Measurements from ENCODE around the gene TBC1D23.

The TBC1D23 gene

DNA sequence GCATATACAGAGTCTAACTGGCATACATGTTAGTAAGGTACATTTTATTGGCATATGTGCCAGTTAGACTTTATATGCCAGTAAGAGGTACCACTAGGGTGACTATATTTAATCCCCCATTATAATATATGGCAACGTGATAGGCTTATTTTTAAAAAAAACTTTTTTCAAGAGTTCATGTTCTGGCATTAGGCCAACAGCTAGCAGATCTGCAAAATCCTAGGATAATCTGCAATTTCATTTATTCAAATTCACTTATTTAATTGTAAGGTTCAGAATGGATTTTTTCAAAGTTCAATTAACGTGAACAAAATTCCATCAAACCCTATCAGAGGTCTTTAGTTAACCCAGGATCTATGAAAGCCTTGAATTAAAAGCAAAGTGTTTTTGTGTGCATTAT lies 105.6 kb downstream of the TBC1D23 start:
- H3K36me3 ChIP-seq (ENCODE audit: insufficient read depth, low read length), result peaks cover 93% of the 10 kb centered on the region

GRCh38 chr3:100368441-100368840 lies 107.6 kb downstream of the TBC1D23 start:
- no peaks in the 10 kb centered on the region for H3K79me2 ChIP-seq (ENCODE audit: insufficient read depth, low read length)
- H3K4me2 ChIP-seq (ENCODE audit: low read length), result no peak overlapping the region
- no peaks in the 10 kb centered on the region for H4K20me1 ChIP-seq (ENCODE audit: insufficient read depth, low read length)
- H3K27ac ChIP-seq (ENCODE audit: low read depth, low read length, poor library complexity, severe bottlenecking), result no peak overlapping the region
- H2AFZ ChIP-seq (ENCODE audit: low read length), result no peak overlapping the region
- H3K9ac ChIP-seq (ENCODE audit: low read length), result no peak overlapping the region
- H3K4me3 ChIP-seq (ENCODE audit: low read depth, low read length, poor library complexity, severe bottlenecking), result no peak overlapping the region
- peaks cover 3% of the 10 kb centered on the region; the same call in 1 of the 2 replicates for H3F3A ChIP-seq (ENCODE audit: insufficient read depth, low read length)
- no peaks in the 10 kb centered on the region for H3K9me2 ChIP-seq (ENCODE audit: low read depth, low read length)
- H3K4me1 ChIP-seq (ENCODE audit: insufficient read depth, low read length, severe bottlenecking), result no peaks in the 10 kb centered on the region
- H3K27me3 ChIP-seq (ENCODE audit: insufficient read depth, low read length), result no peaks in the 10 kb centered on the region
- TF ChIP-seq EZH2 (IDR thresholded peaks at IDR 0.05; ENCODE audit: borderline replicate concordance, low read length) (no peak), CTCF (IDR thresholded peaks at IDR 0.05; ENCODE audit: low read length) (no peak)
- H3K36me3 ChIP-seq (ENCODE audit: insufficient read depth, low read length), result peaks cover 90% of the 10 kb centered on the region
- H3K9me3 ChIP-seq (ENCODE audit: low read length), result no peaks in the 10 kb centered on the region

More for the DNA sequence above, 105.6 kb downstream of the TBC1D23 start:
- no peak for TF ChIP-seq CTCF (IDR thresholded peaks at IDR 0.05; ENCODE audit: low read length)
- no peak for TF ChIP-seq EZH2 (IDR thresholded peaks at IDR 0.05; ENCODE audit: borderline replicate concordance, low read length)
- Histone ChIP-seq H3K4me3 (ENCODE audit: low read depth, low read length, poor library complexity, severe bottlenecking) (no peak overlapping the region), H3K27me3 (ENCODE audit: insufficient read depth, low read length) (no peaks in the 10 kb centered on the region), H3K4me2 (ENCODE audit: low read length) (no peak overlapping the region), H3K27ac (ENCODE audit: low read depth, low read length, poor library complexity, severe bottlenecking) (no peak overlapping the region), H3K4me1 (ENCODE audit: insufficient read depth, low read length, severe bottlenecking) (no peaks in the 10 kb centered on the region), H4K20me1 (ENCODE audit: insufficient read depth, low read length) (no peaks in the 10 kb centered on the region), H3K9me3 (ENCODE audit: low read length) (no peaks in the 10 kb centered on the region), H3K9ac (ENCODE audit: low read length) (no peak overlapping the region), H2AFZ (ENCODE audit: low read length) (no peak overlapping the region), H3K79me2 (ENCODE audit: insufficient read depth, low read length) (no peaks in the 10 kb centered on the region), H3F3A (ENCODE audit: insufficient read depth, low read length) (peaks cover 3% of the 10 kb centered on the region; the same call in 1 of the 2 replicates), H3K9me2 (ENCODE audit: low read depth, low read length) (no peaks in the 10 kb centered on the region)

GRCh38 chr3:100370756-100371155 lies 110.0 kb downstream of the TBC1D23 start:
- Histone ChIP-seq H3K9ac (ENCODE audit: low read length) (no peak overlapping the region), H3K27me3 (ENCODE audit: insufficient read depth, low read length) (no peaks in the 10 kb centered on the region), H3K27ac (ENCODE audit: low read depth, low read length, poor library complexity, severe bottlenecking) (no peak overlapping the region), H3K79me2 (ENCODE audit: insufficient read depth, low read length) (no peaks in the 10 kb centered on the region), H3K9me3 (ENCODE audit: low read length) (no peaks in the 10 kb centered on the region), H3K4me3 (ENCODE audit: low read depth, low read length, poor library complexity, severe bottlenecking) (no peak overlapping the region), H3K4me1 (ENCODE audit: insufficient read depth, low read length, severe bottlenecking) (no peaks in the 10 kb centered on the region), H3K9me2 (ENCODE audit: low read depth, low read length) (no peaks in the 10 kb centered on the region), H3K4me2 (ENCODE audit: low read length) (no peak overlapping the region), H4K20me1 (ENCODE audit: insufficient read depth, low read length) (no peaks in the 10 kb centered on the region), H3K36me3 (ENCODE audit: insufficient read depth, low read length) (peaks cover 89% of the 10 kb centered on the region), H3F3A (ENCODE audit: insufficient read depth, low read length) (0 out of 2 replicates have a peak, but pooled peaks cover 3% of the 10 kb centered on the region), H2AFZ (ENCODE audit: low read length) (no peak overlapping the region)
- no peak for TF ChIP-seq CTCF (IDR thresholded peaks at IDR 0.05; ENCODE audit: low read length)
- TF ChIP-seq EZH2 (IDR thresholded peaks at IDR 0.05; ENCODE audit: borderline replicate concordance, low read length), result no peak
